ENCODE results near the gene SPACA9.

Gene SPACA9

DNA sequence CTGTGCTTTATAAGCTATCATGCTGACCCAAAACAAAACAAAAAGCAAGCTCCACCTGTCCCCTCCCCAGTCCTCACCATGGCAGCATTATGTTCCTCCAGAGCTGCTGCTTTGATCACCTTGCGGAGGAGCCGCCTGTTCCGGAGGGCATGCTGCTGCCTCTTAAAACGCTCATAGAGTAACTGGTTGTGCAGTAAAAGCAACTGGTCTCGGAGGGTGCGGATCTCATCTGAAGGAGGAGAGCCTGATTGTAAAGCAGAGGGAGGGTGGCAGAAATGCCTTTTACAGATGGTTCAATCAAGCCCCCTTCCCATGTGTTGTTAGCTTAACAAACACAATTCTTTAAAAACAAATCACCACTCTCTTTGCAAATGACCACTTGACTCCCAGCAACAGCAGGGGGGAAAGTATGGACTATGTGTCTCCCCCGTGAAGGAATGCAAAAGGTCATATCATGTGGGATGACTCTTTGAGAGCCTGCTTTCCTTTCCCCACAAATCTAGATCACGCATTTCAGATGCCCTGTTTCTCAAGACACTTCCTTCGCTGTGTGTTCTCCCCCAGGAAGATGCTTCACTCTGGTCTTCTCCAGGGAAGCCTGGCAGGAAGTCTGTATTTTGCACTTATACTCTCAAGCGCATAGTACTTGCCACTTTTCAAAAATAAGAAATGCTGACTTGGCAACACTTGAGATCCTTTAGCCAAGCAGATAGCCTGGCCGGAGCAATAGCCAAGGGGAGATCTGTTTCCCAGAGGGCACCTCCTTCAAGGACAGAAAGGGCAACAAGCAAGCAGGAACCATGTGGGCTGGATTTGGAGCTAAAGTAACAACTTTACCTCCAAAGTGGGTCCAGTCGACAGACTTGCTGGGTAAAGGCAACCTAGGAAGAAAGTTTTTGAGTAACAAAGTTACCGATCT lies 25.1 kb downstream of the SPACA9 start:
- no peak overlapping the region for H3K27ac ChIP-seq (ENCODE audit: low read length)
- TF ChIP-seq, protein P1, sequence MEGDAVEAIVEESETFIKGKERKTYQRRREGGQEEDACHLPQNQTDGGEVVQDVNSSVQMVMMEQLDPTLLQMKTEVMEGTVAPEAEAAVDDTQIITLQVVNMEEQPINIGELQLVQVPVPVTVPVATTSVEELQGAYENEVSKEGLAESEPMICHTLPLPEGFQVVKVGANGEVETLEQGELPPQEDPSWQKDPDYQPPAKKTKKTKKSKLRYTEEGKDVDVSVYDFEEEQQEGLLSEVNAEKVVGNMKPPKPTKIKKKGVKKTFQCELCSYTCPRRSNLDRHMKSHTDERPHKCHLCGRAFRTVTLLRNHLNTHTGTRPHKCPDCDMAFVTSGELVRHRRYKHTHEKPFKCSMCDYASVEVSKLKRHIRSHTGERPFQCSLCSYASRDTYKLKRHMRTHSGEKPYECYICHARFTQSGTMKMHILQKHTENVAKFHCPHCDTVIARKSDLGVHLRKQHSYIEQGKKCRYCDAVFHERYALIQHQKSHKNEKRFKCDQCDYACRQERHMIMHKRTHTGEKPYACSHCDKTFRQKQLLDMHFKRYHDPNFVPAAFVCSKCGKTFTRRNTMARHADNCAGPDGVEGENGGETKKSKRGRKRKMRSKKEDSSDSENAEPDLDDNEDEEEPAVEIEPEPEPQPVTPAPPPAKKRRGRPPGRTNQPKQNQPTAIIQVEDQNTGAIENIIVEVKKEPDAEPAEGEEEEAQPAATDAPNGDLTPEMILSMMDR (IDR thresholded peaks at IDR 0.05; ENCODE audit: borderline replicate concordance, extremely low read depth, low read length, poor library complexity, severe bottlenecking): no peak
- TF ChIP-seq EZH2 (IDR thresholded peaks at IDR 0.05; ENCODE audit: borderline replicate concordance, low read depth, low read length, severe bottlenecking): no peak
- no peak for DNase-seq
- no peak overlapping the region for H3K4me2 ChIP-seq (ENCODE audit: insufficient read depth, low read length)
- no peak overlapping the region for H3K4me3 ChIP-seq (ENCODE audit: low read depth in 1 of 2, low read length in 2 of 2)
- H2AFZ ChIP-seq (ENCODE audit: low read depth, low read length): no peak overlapping the region
- no peak for ATAC-seq (ENCODE audit: insufficient read depth, low read depth)
- no peak overlapping the region for H3K9ac ChIP-seq (ENCODE audit: low read depth, low read length)
- H3K9me3 ChIP-seq (ENCODE audit: insufficient read depth, low read length, severe bottlenecking): no peaks in the 10 kb centered on the region
- peaks cover 61% of the 10 kb centered on the region for H3K36me3 ChIP-seq (ENCODE audit: insufficient read depth, low read length)
- H3K27me3 ChIP-seq (ENCODE audit: insufficient read depth, low read length, poor library complexity): no peaks in the 10 kb centered on the region
- H4K20me1 ChIP-seq (ENCODE audit: insufficient read depth, low read length): no peaks in the 10 kb centered on the region
- no peaks in the 10 kb centered on the region for H3K79me2 ChIP-seq (ENCODE audit: insufficient read depth, low read length)
- H3K4me1 ChIP-seq (ENCODE audit: insufficient read depth, low read length): peaks cover 8% of the 10 kb centered on the region

DNA sequence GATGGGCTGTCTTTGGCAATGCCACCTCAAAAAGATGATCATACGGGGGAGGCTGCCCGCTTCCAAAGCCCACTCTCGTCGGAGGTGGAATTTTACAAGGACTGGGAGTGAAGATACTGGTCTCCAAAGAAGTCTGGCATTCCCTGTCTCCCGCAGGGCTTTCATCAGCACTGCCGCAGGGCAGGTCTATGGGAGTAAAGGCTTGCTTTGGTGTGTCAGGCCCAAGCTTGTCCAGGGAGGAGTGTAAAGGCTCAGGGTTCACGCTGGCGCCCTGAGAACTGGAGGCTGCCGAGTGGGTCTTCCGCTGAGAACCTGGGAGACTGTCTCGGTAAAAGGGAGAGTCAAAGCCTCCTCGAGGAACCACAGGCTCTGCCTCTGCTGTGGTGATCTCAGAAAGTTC lies 27.0 kb downstream of the SPACA9 start:
- peaks cover 60% of the 10 kb centered on the region for H3K36me3 ChIP-seq (ENCODE audit: insufficient read depth, low read length)
- ATAC-seq (ENCODE audit: insufficient read depth, low read depth): no peak
- peaks cover 8% of the 10 kb centered on the region for H3K4me1 ChIP-seq (ENCODE audit: insufficient read depth, low read length)
- no peaks in the 10 kb centered on the region for H3K27me3 ChIP-seq (ENCODE audit: insufficient read depth, low read length, poor library complexity)
- DNase-seq: no peak
- H3K4me2 ChIP-seq (ENCODE audit: insufficient read depth, low read length): no peak overlapping the region
- no peak overlapping the region for H2AFZ ChIP-seq (ENCODE audit: low read depth, low read length)
- no peaks in the 10 kb centered on the region for H4K20me1 ChIP-seq (ENCODE audit: insufficient read depth, low read length)
- no peak overlapping the region for H3K27ac ChIP-seq (ENCODE audit: low read length)
- TF ChIP-seq, protein P1 (IDR thresholded peaks at IDR 0.05; ENCODE audit: borderline replicate concordance, extremely low read depth, low read length, poor library complexity, severe bottlenecking): no peak
- no peak for TF ChIP-seq EZH2 (IDR thresholded peaks at IDR 0.05; ENCODE audit: borderline replicate concordance, low read depth, low read length, severe bottlenecking)
- H3K79me2 ChIP-seq (ENCODE audit: insufficient read depth, low read length): no peaks in the 10 kb centered on the region
- no peak overlapping the region for H3K4me3 ChIP-seq (ENCODE audit: low read depth in 1 of 2, low read length in 2 of 2)
- no peaks in the 10 kb centered on the region for H3K9me3 ChIP-seq (ENCODE audit: insufficient read depth, low read length, severe bottlenecking)
- no peak overlapping the region for H3K9ac ChIP-seq (ENCODE audit: low read depth, low read length)

DNA sequence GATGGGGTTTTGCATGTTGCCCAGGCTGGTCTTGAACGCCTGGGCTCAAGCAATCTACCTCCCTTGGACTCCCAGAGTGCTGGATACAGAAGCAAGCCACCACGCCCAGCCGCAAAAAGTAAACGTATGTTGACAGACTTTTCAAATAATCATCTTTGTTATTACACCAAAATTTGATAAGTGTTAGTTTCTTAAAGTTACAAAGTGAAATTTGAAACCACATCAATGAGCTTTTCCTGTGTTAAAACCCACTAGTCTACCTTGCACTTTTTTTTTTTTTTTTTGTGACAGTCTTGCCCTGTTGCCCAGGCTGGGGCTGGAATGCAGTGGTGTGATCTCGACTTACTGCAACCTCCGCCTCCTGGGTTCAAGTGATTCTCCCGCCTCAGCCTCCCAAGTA lies 29.9 kb downstream of the SPACA9 start:
- TF ChIP-seq, protein P1 (IDR thresholded peaks at IDR 0.05; ENCODE audit: borderline replicate concordance, extremely low read depth, low read length, poor library complexity, severe bottlenecking): no peak
- TF ChIP-seq EZH2 (IDR thresholded peaks at IDR 0.05; ENCODE audit: borderline replicate concordance, low read depth, low read length, severe bottlenecking): no peak
- Histone ChIP-seq H3K9me3 (ENCODE audit: insufficient read depth, low read length, severe bottlenecking) (no peaks in the 10 kb centered on the region), H3K27me3 (ENCODE audit: insufficient read depth, low read length, poor library complexity) (no peaks in the 10 kb centered on the region), H3K4me3 (ENCODE audit: low read depth in 1 of 2, low read length in 2 of 2) (no peak overlapping the region), H3K4me1 (ENCODE audit: insufficient read depth, low read length) (no peaks in the 10 kb centered on the region), H3K9ac (ENCODE audit: low read depth, low read length) (no peak overlapping the region), H3K79me2 (ENCODE audit: insufficient read depth, low read length) (no peaks in the 10 kb centered on the region), H3K27ac (ENCODE audit: low read length) (no peak overlapping the region), H3K4me2 (ENCODE audit: insufficient read depth, low read length) (no peak overlapping the region), H2AFZ (ENCODE audit: low read depth, low read length) (no peak overlapping the region), H4K20me1 (ENCODE audit: insufficient read depth, low read length) (no peaks in the 10 kb centered on the region), H3K36me3 (ENCODE audit: insufficient read depth, low read length) (peaks cover 54% of the 10 kb centered on the region)
- DNase-seq (no peak), ATAC-seq (ENCODE audit: insufficient read depth, low read depth) (no peak)

Measured in DND-41 (cell line).